Measurements from ENCODE around the gene RSPH6A.

The RSPH6A gene

GRCh38 chr19:45814851-45815480 lies at the start of gene RSPH6A:
Gene RSPH6A (minus strand): TSS chr19:45815308. CDS start chr19:45815176, 132 bp downstream.
- DNase-seq, result no peak

- DNase-seq, result no peak
Observed at GRCh38 chr19:45864629-45865082, 49.5 kb upstream of the RSPH6A start.

- DNase-seq, result peak; percentile 68
Observed at GRCh38 chr19:45863840-45864628, 48.9 kb upstream of the RSPH6A start, which contains the start of gene FOXA3. Gene FOXA3 (plus strand): TSS chr19:45864326. CDS start chr19:45864457, 131 bp downstream.

GRCh38 chr19:45863335-45863839 lies 48.3 kb upstream of the RSPH6A start:
- no peak for DNase-seq

GRCh38 chr19:45862564-45863334 lies 47.6 kb upstream of the RSPH6A start, which contains the start of gene SYMPK:
Gene SYMPK (minus strand): TSS chr19:45863147. CDS start chr19:45854495, 8,652 bp downstream.
- DNase-seq, result peak; percentile 99

GRCh38 chr19:45862271-45862563 lies 47.1 kb upstream of the RSPH6A start:
- DNase-seq, result no peak

GRCh38 chr19:45860359-45861259 lies 45.5 kb upstream of the RSPH6A start:
- no peak for DNase-seq

GRCh38 chr19:45854167-45854778 lies 39.2 kb upstream of the RSPH6A start:
- no peak for DNase-seq

GRCh38 chr19:45852983-45853382 lies 37.9 kb upstream of the RSPH6A start:
- DNase-seq, result no peak

- DNase-seq, result no peak
Observed at GRCh38 chr19:45852145-45852750, 37.1 kb upstream of the RSPH6A start.

GRCh38 chr19:45848922-45849321 lies 33.8 kb upstream of the RSPH6A start:
- DNase-seq, result no peak

GRCh38 chr19:45847663-45848062 lies 32.6 kb upstream of the RSPH6A start:
- no peak for DNase-seq

- no peak for DNase-seq
Observed at GRCh38 chr19:45842198-45842597, 27.1 kb upstream of the RSPH6A start.

- no peak for DNase-seq
Observed at GRCh38 chr19:45834970-45835369, 19.9 kb upstream of the RSPH6A start.

- DNase-seq, result no peak
Observed at GRCh38 chr19:45828945-45829344, 13.8 kb upstream of the RSPH6A start.

- DNase-seq, result no peak
Observed at GRCh38 chr19:45828523-45828922, 13.4 kb upstream of the RSPH6A start.

GRCh38 chr19:45827459-45828093 lies 12.5 kb upstream of the RSPH6A start:
- no peak for DNase-seq

- DNase-seq, result no peak
Observed at GRCh38 chr19:45826934-45827333, 11.8 kb upstream of the RSPH6A start.

GRCh38 chr19:45825917-45826893 lies 11.1 kb upstream of the RSPH6A start:
- DNase-seq, result no peak

- no peak for DNase-seq
Observed at GRCh38 chr19:45825263-45825605, 10.1 kb upstream of the RSPH6A start.
